A549 (cell line): ENCODE measurements around the gene DUSP10. TPM values are rescaled to one million over a fixed set of nuclear protein-coding genes. Genes with fewer than 3 reads are reported as not detected.

Experiments used
- ATAC-seq, 2 experiments: fragments of 200-7000 bp in 1 of 2; fragments of >200 bp in 1 of 2; cut with Nextera tagmentation in 1 of 2; cut with Tn5 transposase in 1 of 2; 3 replicates each; pipeline versions ENCODE4 v1.8.0 to v1.9.1; 2018 to 2020; ENCODE audit warnings: mild to moderate bottlenecking in 1 of 2, moderate library complexity in 1 of 2
- CTCF ChIA-PET: fragments of 300-600 bp; sonication (Branson Sonifier 250); formaldehyde crosslinking; extraction: SDS; loops from one replicate; lab custom pipeline; 2021; ENCODE audit warnings: antibody characterized with exemption, inconsistent platforms; lab: Yijun Ruan, JAX
- POLR2A ChIA-PET: fragments of 350-600 bp; formaldehyde crosslinking; extraction: SDS; loops from one replicate; lab custom pipeline; 2021; ENCODE audit warnings: antibody characterized with exemption, inconsistent platforms; lab: Yijun Ruan, JAX
- DNase-seq, 2 experiments: peaks; one replicate each; pipeline versions ENCODE4 v3.0.0 to v3.0.0-alpha.2; 2011 to 2016; ENCODE audit warnings: low read depth in 1 of 2, low spot score in 1 of 2
- FAIRE-seq: peaks from 2 replicates; lab custom pipeline; 2011; peaks lifted over from hg19 to GRCh38; lab: Jason Lieb, UNC
- H3K27ac ChIP-seq, 2 experiments: fragments of >200 bp; sonication (Bioruptor Twin); formaldehyde crosslinking; 3 replicates each; pipeline ENCODE4 v1.5.1; 2016 to 2017
- H3K4me1 ChIP-seq: fragments of >200 bp; sonication (Bioruptor Twin); formaldehyde crosslinking; 3 replicates; pipeline ENCODE4 v1.6.1; 2016
- H3K4me2 ChIP-seq: fragments of >200 bp; sonication (Bioruptor Twin); formaldehyde crosslinking; 3 replicates; pipeline ENCODE4 v1.6.1; 2016
- H3K4me3 ChIP-seq: fragments of >200 bp; sonication (Bioruptor Twin); formaldehyde crosslinking; 3 replicates; pipeline ENCODE4 v1.5.1; 2016
- H3K9me3 ChIP-seq: fragments of >200 bp; sonication (Bioruptor Twin); formaldehyde crosslinking; 3 replicates; pipeline ENCODE4 v1.6.1; 2016
- BHLHE40 ChIP-seq: IDR thresholded peaks from 2 replicates; pipeline ENCODE4 v1.6.1; 2012; ENCODE audit warnings: low read depth, low read length, inconsistent platforms
- CBX2 ChIP-seq: fragments of 200-600 bp; sonication (generic); IDR thresholded peaks from 2 replicates; pipeline ENCODE4 v1.6.1; 2016; ENCODE audit warnings: low read depth, mild to moderate bottlenecking, borderline replicate concordance
- CBX8 ChIP-seq: fragments of 200-600 bp; sonication (generic); IDR thresholded peaks from 2 replicates; pipeline ENCODE4 v1.6.1; 2016
- CHD4 ChIP-seq: fragments of 200-600 bp; sonication (generic); IDR thresholded peaks from 2 replicates; pipeline ENCODE4 v1.6.1; 2016; ENCODE audit warnings: antibody characterized with exemption, mild to moderate bottlenecking, borderline replicate concordance
- ESRRA ChIP-seq: fragments of 150-350 bp; IDR thresholded peaks from 2 replicates; pipeline ENCODE4 v1.6.1; 2014; ENCODE audit warnings: mild to moderate bottlenecking, low read length, borderline replicate concordance
- HDAC2 ChIP-seq: fragments of 200-600 bp; sonication (generic); IDR thresholded peaks from 2 replicates; pipeline ENCODE4 v1.6.1; 2016
- HOXA7 ChIP-seq: fragments of 250-450 bp; sonication (Bioruptor Pico); IDR thresholded peaks from 2 replicates; pipeline ENCODE4 v1.5.0; 2020; ENCODE audit warnings: mild to moderate bottlenecking, moderate library complexity
- JUN ChIP-seq, 2 experiments: fragments of >200 bp; sonication (Bioruptor Twin); formaldehyde crosslinking; IDR thresholded peaks; 2 replicates in 1 of 2; 3 replicates in 1 of 2; pipeline ENCODE4 v1.6.1; 2016 to 2017
- JUNB ChIP-seq: fragments of >200 bp; sonication (Bioruptor Twin); formaldehyde crosslinking; IDR thresholded peaks from 2 replicates; pipeline ENCODE4 v1.6.1; 2016
- MAFK ChIP-seq: fragments of 450-650 bp; IDR thresholded peaks from 2 replicates; pipeline ENCODE4 v1.6.1; 2014; ENCODE audit not compliant: partially characterized antibody
- MYC ChIP-seq: IDR thresholded peaks from 2 replicates; pipeline ENCODE4 v1.6.1; 2012; ENCODE audit warnings: mild to moderate bottlenecking, inconsistent platforms, low read length, improper control_type of control experiment, borderline replicate concordance
- POLR2AphosphoS2 ChIP-seq: conservative IDR thresholded peaks from 2 replicates; pipeline ENCODE4 v1.6.1; 2012; ENCODE audit warnings: low read length, improper control_type of control experiment, inconsistent platforms
- RNF2 ChIP-seq: fragments of 200-600 bp; sonication (generic); IDR thresholded peaks from 2 replicates; pipeline ENCODE4 v1.6.1; 2016; ENCODE audit warnings: low read depth, mild to moderate bottlenecking, antibody characterized with exemption, moderate library complexity, borderline replicate concordance
- SMC3 ChIP-seq: fragments of >200 bp; sonication (Bioruptor Twin); formaldehyde crosslinking; IDR thresholded peaks from 3 replicates; pipeline ENCODE4 v1.6.1; 2018; ENCODE audit warnings: inconsistent platforms
- ZSCAN20 ChIP-seq: fragments of 250-450 bp; sonication (Bioruptor Pico); IDR thresholded peaks from 2 replicates; pipeline ENCODE4 v1.8.0; 2022; ENCODE audit warnings: mild to moderate bottlenecking, moderate library complexity
- WGBS: methylation state at CpG from one replicate; pipeline ENCODE4 v1.1.6; 2017; ENCODE audit errors: missing lambda C conversion rate; 5-methylcytosine and 5-hydroxymethylcytosine counted together
- polyA plus RNA-seq, 4 experiments: library from polyadenylated mRNA; depleted of rRNA in 3 of 4; stranded (reverse); fragments of >200 nt; fragmentation: RNase III in 1 of 4; extraction: RNeasy Plus Mini Kit Qiagen cat#74134 plus additional on column Dnase treatment in 1 of 4; gene quantifications; 2 replicates in 3 of 4; 3 replicates in 1 of 4; pipeline ENCODE4 v1.2.3, GENCODE V29; 2011 to 2017
- TF ChIP-seq, protein P1 (sequence below): fragments of 150-350 bp; IDR thresholded peaks from 2 replicates; pipeline ENCODE4 v1.6.1; 2014; ENCODE audit warnings: low read depth, mild to moderate bottlenecking, low read length
- TF ChIP-seq, protein P2 (sequence below): IDR thresholded peaks from 2 replicates; pipeline ENCODE4 v1.6.1; 2012
- TF ChIP-seq, protein P3 (sequence below): fragments of >200 bp; sonication (Bioruptor Twin); formaldehyde crosslinking; IDR thresholded peaks from 2 replicates; pipeline ENCODE4 v1.6.1; 2016
- TF ChIP-seq, protein P4 (sequence below): fragments of 250-450 bp; sonication (Bioruptor Pico); IDR thresholded peaks from 2 replicates; pipeline ENCODE4 v1.5.0; 2020; ENCODE audit warnings: low read depth, mild to moderate bottlenecking, moderate library complexity
- TF ChIP-seq, protein P5 (sequence below): fragments of >200 bp; sonication (Bioruptor Twin); formaldehyde crosslinking; IDR thresholded peaks from 3 replicates; pipeline ENCODE4 v1.6.1; 2016
- TF ChIP-seq, protein P6 (sequence below): fragments of 200-600 bp; sonication (generic); IDR thresholded peaks from 2 replicates; pipeline ENCODE4 v1.6.1; 2016; ENCODE audit warnings: antibody characterized with exemption, mild to moderate bottlenecking, moderate library complexity

DUSP10 gene
- polyA plus RNA-seq, 2 of the 4 experiments (the other 2 are of a cell fraction) = 4.8 to 5.2 TPM

DNA sequence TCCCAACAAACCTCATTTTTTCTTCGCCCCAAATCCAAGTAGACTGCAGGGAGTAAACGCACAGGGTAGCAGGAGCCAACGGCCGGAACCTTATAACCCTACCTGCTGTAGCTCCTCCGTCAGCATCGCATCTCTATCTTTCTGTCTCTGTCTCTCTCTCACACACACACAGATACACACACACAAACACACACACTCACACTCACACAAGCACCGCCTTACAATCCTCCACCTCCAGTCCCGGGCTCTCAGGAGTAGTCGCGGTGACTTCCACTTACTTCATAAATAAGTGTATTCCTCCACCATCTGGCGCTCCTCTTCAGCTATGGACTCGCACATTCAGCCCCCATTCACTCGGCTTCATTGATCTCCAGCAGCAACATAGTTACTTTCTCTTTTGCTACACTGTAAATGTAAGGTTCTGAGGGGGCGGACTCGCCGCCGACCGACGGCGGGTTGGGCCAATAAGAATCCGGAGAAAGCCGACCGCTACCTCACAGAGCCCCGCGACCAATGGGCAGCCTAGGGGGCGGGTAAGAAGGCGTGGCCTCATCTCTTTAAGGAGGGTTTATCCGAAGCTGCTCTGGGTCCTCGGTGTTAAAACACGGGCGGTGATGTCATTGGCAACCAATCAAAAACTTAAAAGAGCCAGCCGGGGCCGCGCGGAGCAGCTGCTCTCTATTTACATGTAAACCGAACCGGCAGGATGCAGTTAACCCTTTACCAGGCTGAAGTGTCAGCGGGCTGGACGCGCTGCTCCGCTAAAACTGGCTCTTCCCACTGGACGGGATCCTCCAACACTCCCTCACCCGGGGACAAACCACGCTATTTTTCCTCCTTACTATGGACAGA, at the start of gene DUSP10 (continued):
- TF ChIP-seq, protein P1, sequence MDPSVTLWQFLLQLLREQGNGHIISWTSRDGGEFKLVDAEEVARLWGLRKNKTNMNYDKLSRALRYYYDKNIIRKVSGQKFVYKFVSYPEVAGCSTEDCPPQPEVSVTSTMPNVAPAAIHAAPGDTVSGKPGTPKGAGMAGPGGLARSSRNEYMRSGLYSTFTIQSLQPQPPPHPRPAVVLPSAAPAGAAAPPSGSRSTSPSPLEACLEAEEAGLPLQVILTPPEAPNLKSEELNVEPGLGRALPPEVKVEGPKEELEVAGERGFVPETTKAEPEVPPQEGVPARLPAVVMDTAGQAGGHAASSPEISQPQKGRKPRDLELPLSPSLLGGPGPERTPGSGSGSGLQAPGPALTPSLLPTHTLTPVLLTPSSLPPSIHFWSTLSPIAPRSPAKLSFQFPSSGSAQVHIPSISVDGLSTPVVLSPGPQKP = no peak
- no peak for TF ChIP-seq ZSCAN20
- TF ChIP-seq, protein P2, sequence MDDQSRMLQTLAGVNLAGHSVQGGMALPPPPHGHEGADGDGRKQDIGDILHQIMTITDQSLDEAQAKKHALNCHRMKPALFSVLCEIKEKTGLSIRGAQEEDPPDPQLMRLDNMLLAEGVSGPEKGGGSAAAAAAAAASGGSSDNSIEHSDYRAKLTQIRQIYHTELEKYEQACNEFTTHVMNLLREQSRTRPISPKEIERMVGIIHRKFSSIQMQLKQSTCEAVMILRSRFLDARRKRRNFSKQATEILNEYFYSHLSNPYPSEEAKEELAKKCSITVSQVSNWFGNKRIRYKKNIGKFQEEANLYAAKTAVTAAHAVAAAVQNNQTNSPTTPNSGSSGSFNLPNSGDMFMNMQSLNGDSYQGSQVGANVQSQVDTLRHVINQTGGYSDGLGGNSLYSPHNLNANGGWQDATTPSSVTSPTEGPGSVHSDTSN = peak; percentile 90

DNA sequence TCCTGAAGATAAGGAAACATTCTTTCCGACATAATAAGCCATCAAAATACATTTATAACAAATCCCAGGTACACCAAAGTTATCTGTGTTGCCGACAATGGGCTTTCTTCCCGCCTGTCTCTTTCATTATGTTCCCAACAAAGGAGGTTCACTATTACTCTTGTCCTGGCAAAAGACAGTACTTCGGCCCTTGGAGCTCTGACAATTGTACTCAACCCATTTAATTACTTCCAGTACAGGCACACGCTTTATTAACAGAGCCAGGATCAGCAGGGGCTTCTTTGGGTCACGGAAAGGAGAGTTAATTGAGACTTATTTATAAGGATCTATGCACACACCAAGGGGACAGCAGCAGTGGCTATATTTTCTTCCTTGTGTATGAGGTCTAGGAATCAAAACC, 46.6 kb upstream of the DUSP10 start:
- CTCF ChIA-PET = no interaction called here
- no peaks in the 10 kb centered on the region for H3K4me1 ChIP-seq
- H3K27ac ChIP-seq = no peak overlapping the region
- DNase-seq (no peak), ATAC-seq (no peak), FAIRE-seq (no peak)
- no peaks in the 10 kb centered on the region for H3K9me3 ChIP-seq
- WGBS = 70% methylated on average over 6 of the region's 6 CpGs
- H3K4me2 ChIP-seq = no peak overlapping the region
- POLR2A ChIA-PET = no interaction called here
- TF ChIP-seq, protein P1 = no peak
- no peak for TF ChIP-seq JUN (IDR thresholded peaks at IDR 0.05)
- no peak for TF ChIP-seq CHD4
- no peak for TF ChIP-seq MYC
- no peak for TF ChIP-seq CBX2
- no peak for TF ChIP-seq JUNB
- no peak for TF ChIP-seq RNF2
- TF ChIP-seq SMC3 = no peak
- TF ChIP-seq ESRRA = no peak
- TF ChIP-seq, protein P3, sequence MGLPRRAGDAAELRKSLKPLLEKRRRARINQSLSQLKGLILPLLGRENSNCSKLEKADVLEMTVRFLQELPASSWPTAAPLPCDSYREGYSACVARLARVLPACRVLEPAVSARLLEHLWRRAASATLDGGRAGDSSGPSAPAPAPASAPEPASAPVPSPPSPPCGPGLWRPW = no peak
- no peak for TF ChIP-seq CBX8
- TF ChIP-seq, protein P4, sequence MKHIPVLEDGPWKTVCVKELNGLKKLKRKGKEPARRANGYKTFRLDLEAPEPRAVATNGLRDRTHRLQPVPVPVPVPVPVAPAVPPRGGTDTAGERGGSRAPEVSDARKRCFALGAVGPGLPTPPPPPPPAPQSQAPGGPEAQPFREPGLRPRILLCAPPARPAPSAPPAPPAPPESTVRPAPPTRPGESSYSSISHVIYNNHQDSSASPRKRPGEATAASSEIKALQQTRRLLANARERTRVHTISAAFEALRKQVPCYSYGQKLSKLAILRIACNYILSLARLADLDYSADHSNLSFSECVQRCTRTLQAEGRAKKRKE (CRISPR knock-in tag) = no peak
- TF ChIP-seq, protein P5, sequence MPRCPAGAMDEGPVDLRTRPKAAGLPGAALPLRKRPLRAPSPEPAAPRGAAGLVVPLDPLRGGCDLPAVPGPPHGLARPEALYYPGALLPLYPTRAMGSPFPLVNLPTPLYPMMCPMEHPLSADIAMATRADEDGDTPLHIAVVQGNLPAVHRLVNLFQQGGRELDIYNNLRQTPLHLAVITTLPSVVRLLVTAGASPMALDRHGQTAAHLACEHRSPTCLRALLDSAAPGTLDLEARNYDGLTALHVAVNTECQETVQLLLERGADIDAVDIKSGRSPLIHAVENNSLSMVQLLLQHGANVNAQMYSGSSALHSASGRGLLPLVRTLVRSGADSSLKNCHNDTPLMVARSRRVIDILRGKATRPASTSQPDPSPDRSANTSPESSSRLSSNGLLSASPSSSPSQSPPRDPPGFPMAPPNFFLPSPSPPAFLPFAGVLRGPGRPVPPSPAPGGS = no peak
- TF ChIP-seq MAFK = no peak
- TF ChIP-seq POLR2AphosphoS2 = no peak
- no peak for TF ChIP-seq HOXA7
- TF ChIP-seq, protein P6, sequence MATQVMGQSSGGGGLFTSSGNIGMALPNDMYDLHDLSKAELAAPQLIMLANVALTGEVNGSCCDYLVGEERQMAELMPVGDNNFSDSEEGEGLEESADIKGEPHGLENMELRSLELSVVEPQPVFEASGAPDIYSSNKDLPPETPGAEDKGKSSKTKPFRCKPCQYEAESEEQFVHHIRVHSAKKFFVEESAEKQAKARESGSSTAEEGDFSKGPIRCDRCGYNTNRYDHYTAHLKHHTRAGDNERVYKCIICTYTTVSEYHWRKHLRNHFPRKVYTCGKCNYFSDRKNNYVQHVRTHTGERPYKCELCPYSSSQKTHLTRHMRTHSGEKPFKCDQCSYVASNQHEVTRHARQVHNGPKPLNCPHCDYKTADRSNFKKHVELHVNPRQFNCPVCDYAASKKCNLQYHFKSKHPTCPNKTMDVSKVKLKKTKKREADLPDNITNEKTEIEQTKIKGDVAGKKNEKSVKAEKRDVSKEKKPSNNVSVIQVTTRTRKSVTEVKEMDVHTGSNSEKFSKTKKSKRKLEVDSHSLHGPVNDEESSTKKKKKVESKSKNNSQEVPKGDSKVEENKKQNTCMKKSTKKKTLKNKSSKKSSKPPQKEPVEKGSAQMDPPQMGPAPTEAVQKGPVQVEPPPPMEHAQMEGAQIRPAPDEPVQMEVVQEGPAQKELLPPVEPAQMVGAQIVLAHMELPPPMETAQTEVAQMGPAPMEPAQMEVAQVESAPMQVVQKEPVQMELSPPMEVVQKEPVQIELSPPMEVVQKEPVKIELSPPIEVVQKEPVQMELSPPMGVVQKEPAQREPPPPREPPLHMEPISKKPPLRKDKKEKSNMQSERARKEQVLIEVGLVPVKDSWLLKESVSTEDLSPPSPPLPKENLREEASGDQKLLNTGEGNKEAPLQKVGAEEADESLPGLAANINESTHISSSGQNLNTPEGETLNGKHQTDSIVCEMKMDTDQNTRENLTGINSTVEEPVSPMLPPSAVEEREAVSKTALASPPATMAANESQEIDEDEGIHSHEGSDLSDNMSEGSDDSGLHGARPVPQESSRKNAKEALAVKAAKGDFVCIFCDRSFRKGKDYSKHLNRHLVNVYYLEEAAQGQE = no peak
- no peak for TF ChIP-seq BHLHE40
- TF ChIP-seq HDAC2 = no peak
- TF ChIP-seq, all 56 proteins: peak for 0
- H3K4me3 ChIP-seq = no peak overlapping the region
